Dermis blood vessel endothelial cell (primary cell): Measurements from ENCODE around the gene ADM5. TPM values are rescaled to one million over a fixed set of nuclear protein-coding genes. Genes with fewer than 3 reads are reported as not detected.

Source experiments
- DNase-seq: peaks from one replicate; pipeline ENCODE4 v3.0.0; 2010
- total RNA-seq: library from RNA; depleted of rRNA; stranded (reverse); fragments of >200 nt; gene quantifications from 2 replicates; pipeline ENCODE4 v1.2.3, GENCODE V29; 2014

The ADM5 gene
- total RNA-seq, 1 donor from 2014 or later = 1.5 TPM

DNA sequence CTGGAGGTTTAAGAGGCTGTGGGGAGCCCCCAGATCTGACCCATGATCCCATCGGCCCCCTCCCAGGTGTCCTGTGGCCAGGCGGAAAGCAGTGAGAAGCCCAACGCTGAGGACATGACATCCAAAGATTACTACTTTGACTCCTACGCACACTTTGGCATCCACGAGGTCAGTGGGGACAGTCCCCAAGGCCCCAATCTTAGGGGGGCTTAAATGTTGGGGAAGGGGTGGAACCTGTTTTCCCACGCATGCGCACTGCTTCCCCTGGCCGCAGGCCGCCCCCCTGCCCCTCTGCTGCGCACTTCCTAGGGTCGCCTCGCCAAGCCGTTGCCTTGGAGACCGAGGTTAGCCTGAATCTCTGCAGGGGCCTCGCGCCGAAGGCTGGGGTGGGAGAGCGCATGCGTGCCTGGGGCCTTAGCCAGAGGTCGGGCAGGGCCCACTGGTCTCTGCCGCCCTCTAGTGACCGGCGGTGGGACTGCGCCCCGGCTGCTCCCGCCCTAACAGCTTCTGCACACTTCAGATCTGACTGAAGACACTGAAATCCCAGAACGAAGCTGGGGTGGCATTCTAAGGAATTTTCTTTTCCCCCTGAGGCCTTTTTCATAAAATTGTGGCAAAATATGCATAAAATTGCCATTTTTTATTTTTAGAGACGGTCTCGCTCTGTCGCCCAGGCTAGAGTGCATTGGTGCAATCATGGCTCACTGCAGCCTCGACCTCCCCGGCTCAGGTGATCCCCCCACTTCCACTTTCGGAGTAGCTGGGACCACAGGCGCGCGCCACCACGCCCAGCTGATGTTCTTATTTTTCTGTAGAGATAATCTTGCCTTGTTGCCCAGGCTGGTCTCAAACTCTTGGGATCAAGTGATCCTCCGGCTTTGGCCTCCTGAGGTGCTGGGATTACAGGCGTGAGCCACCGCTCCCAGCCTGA lies 8.7 kb upstream of the ADM5 start:
- peak; percentile 92 for DNase-seq

- no peak for DNase-seq
Measured at GRCh38 chr19:49681830-49682229, 7.6 kb upstream of the ADM5 start.

- DNase-seq = no peak
Measured at GRCh38 chr19:49682274-49682673, 7.1 kb upstream of the ADM5 start.

- no peak for DNase-seq
Measured at GRCh38 chr19:49683814-49684250, 5.6 kb upstream of the ADM5 start.

GRCh38 chr19:49684251-49684982 lies 5.0 kb upstream of the ADM5 start:
- peak; percentile 47 for DNase-seq

GRCh38 chr19:49684983-49685553 lies 4.3 kb upstream of the ADM5 start:
- DNase-seq = no peak

DNA sequence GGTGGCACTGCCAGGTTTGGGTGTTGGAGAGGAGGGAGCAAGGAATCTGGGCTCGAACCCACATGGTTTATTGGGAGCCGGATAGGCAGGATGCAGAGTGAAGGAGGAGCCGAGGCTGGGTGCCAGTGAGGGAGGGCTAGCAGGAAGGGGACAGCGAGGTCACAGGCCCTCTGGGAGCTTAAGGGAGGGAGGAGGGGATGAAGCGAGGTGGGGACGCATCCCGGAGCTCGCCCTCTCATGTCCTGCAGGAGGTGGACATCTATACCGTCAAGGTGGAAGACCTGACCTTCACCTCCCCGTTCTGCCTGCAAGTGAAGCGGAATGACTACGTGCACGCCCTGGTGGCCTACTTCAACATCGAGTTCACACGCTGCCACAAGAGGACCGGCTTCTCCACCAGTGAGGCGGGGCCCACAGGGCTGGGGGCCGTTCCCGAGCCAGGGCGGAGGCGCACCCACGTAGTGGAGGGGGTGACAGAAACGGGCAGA lies 3.5 kb upstream of the ADM5 start:
- DNase-seq = no peak

DNA sequence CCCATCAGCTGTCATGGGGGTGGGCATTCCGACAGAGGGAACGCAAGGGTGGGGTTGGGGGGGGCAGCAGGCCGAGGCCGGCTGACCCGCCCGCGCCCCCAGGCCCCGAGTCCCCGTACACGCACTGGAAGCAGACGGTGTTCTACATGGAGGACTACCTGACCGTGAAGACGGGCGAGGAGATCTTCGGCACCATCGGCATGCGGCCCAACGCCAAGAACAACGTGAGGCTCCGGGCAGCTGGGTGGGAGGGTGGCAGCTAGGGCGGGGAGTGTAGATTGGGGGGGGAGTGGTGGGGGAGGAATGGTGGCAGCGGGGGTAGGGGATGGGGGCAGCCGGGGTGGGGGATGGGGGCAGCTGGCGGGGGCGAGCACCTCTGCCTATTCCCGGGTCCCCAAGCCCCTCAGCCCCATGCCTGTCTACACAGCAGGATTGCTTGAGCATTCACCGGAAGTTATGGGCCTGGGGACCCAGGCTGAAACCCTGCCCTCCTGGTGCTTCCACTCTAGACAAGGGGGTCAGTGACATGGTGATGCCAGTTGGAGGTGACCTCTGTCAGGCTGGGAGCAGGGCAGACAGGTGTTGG lies 2.8 kb upstream of the ADM5 start:
- no peak for DNase-seq

- DNase-seq = no peak
Measured at GRCh38 chr19:49687150-49687549, 2.2 kb upstream of the ADM5 start.

- peak; percentile 81 for DNase-seq
Measured at GRCh38 chr19:49687566-49688316, 1.7 kb upstream of the ADM5 start.

GRCh38 chr19:49688531-49689132 lies 762 bp upstream of the ADM5 start:
- peak; percentile 62 for DNase-seq

GRCh38 chr19:49690079-49690655 lies 773 bp downstream of the ADM5 start:
- DNase-seq = no peak

- DNase-seq = peak; percentile 88
Measured at GRCh38 chr19:49690656-49691242, 1.4 kb downstream of the ADM5 start, which contains the start of gene CPT1C. CPT1C (plus strand) TSS chr19:49691116; CDS start chr19:49692253, 1,137 bp downstream.

- peak; percentile 70 for DNase-seq
Measured at GRCh38 chr19:49691243-49692146, 2.1 kb downstream of the ADM5 start.

DNA sequence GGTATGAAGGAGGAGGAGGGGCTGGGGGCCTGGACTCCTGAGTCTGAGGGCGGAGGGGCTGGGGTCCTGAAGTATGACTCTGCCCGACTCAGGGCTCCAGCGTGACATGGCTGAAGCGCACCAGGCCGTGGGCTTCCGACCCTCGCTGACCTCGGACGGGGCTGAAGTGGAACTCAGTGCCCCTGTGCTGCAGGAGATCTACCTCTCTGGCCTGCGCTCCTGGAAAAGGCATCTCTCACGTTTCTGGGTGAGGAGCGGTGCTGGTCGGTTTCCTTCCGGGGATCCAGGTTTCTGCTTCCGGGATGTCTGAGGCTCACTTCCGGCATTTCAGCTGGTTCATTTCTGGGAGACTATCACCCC lies 2.7 kb downstream of the ADM5 start:
- DNase-seq = no peak

DNA sequence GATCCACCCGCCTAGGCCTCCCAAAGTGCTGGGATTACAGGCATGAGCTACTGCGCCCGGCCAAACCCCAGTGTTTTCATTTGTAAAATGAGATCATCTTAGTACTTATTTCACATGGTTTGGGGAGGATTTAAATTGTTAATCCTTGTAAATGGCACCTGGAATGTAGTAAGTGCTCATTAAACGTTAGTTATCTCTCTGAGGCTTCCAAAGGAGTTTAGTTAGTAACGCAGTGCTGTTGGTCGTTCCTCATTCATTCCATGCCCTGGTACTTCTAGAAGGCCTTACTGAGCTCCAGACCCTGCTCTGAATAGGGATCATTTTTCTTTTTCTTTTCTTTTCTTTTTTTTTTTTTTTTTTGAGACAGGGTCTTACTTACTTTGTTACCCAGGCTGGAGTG lies 6.7 kb downstream of the ADM5 start:
- no peak for DNase-seq

- DNase-seq = no peak
Measured at GRCh38 chr19:49696865-49697264, 7.5 kb downstream of the ADM5 start.

DNA sequence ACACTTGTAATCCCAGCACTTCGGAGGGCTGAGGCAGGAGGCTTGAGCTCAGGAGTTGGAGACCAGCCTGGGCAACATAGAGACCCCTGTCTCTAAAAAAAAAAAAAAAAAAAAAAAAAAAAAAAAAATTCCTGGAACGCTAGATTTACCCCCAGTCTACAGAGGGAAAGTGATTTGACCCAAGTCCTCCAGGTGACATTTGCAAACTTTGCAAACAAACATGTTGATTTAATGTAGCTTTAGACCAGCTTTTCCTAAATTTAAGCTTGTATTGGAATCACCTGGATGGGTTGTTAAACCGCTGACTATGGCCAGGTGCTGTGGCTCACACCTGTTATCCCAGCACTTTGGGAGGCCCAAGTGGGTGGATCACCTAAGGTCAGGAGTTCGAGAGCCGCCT lies 10.0 kb downstream of the ADM5 start:
- DNase-seq = no peak

DNA sequence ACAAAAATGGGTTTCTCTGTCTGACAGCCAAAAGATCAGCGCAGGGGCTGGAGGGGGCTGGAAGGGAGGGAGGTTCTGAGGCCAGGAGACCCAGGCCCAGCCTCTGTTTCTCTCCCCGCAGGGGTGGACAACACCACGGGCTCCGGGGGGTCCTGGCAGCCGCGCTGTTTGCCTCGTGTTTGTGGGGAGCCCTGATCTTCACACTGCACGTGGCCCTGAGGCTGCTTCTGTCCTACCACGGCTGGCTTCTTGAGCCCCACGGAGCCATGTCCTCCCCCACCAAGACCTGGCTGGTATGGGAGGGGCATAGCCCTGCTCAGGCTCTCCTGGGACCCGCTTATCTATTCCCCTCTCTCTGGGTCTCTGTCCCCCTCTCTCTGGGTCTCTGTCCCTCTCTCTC lies 11.2 kb downstream of the ADM5 start:
- no peak for DNase-seq
